Embryonic facial prominence (tissue), 1 donor: ENCODE data around the gene SETD3.

Experiments used
- DNase-seq: peaks from one replicate; pipeline ENCODE4 v3.0.0-alpha.2; 2016; ENCODE audit errors: extremely low spot score

Gene SETD3

GRCh38 chr14:99424306-99424877 is 56.3 kb downstream of the SETD3 start:
- DNase-seq, result no peak

- DNase-seq, result no peak
These were observed 57.2 kb downstream of the SETD3 start for GRCh38 chr14:99423434-99423833.

DNA sequence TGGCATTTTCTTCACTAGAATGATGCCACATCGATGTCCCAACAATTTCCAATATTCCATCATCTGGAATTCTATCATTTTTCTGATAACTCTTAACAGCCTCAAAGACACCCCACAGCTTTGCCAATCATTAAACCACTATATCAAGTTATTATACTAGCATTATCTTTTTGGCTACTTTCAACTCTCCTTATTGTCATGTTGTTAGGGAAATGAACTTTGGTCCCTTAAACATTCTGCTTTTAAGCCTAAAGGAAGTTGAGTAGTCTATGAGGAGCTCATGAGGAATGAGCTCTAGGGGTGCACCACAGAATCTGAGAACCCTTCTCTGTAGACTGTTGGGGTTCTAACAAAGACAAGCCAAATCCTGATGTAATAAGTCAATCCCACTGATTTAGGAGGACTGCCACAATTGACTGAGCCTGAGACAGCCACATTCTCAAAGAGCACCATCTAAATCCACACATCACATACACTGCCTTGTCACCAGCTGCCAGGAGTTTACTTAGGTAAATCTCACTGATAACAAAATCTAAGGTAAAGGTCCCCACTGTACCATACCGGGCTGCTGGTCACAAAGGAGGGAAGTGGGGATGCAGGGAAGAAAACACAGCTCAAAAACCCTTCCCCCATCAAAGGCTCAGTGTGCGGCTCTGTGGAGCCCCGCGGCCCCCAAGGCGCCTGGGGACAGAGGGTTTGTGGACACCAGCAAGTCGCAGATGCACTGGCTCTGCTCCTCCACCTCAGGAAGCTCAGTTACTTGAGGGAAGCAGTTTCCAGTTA is 58.2 kb downstream of the SETD3 start:
- no peak for DNase-seq

- DNase-seq, result no peak
These were observed 59.9 kb downstream of the SETD3 start for GRCh38 chr14:99420711-99421110.

- DNase-seq, result no peak
These were observed 60.8 kb downstream of the SETD3 start for GRCh38 chr14:99419905-99420304.

GRCh38 chr14:99418242-99418641 is 62.4 kb downstream of the SETD3 start:
- DNase-seq, result no peak

DNA sequence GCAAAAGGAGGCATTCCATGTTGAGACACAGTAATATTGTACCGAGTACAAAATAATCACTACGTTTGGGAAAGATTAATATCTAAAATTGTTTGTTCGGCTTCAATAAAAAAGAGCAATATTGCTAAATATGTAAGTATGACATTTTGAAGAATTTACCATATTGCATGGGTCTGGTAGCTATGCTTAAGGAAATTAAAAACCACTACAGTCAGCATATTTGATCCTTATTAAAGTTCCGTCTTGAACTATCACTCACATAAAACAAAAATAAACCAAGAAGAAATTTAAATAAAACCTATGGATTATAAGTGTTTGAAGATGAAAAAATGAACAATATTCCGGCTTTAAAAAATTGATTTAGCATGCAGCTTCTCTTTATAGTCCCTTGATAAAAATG is 63.8 kb downstream of the SETD3 start:
- DNase-seq, result no peak

GRCh38 chr14:99415496-99416281 is 65.0 kb downstream of the SETD3 start:
- peak; percentile 78 for DNase-seq

DNA sequence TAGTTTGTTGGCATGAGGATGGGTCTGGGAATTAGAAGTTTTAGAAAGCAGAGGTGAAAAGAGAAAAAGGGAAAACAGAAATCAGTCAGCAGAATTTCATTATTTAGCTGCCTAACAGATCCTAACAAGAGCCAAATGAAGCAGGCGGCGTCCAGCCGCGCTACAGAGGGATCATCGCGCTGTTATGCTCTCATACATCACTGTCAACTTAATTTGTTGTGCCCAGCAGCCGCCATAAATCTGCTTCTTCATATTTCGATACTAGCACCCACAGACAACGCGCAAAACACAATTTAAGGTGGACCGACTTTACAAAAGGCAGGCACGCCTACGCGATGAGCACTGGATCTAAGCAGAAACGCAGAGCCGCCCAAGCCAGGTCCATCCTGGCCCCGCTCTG is 66.7 kb downstream of the SETD3 start:
- no peak for DNase-seq

- DNase-seq, result no peak
These were observed 67.5 kb downstream of the SETD3 start for GRCh38 chr14:99413172-99413571.

- no peak for DNase-seq
These were observed 68.3 kb downstream of the SETD3 start for GRCh38 chr14:99412117-99413061.

GRCh38 chr14:99410019-99410418 is 70.6 kb downstream of the SETD3 start:
- no peak for DNase-seq

DNA sequence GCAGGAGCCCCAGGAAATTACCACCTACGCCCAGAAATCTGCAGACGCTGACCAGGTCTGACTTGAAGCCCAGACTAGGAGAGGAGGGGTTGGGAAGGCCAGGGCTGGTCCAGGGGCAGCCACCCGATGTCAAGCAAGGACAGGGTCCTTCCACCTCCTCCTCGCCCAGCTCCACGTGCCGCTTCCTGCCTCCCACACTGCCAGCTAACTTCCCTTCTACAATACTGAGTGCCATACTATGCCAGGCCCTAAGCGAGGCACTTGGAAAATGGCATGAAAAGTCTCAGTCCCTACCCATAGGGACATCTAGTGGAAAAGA is 71.7 kb downstream of the SETD3 start:
- DNase-seq, result no peak

DNA sequence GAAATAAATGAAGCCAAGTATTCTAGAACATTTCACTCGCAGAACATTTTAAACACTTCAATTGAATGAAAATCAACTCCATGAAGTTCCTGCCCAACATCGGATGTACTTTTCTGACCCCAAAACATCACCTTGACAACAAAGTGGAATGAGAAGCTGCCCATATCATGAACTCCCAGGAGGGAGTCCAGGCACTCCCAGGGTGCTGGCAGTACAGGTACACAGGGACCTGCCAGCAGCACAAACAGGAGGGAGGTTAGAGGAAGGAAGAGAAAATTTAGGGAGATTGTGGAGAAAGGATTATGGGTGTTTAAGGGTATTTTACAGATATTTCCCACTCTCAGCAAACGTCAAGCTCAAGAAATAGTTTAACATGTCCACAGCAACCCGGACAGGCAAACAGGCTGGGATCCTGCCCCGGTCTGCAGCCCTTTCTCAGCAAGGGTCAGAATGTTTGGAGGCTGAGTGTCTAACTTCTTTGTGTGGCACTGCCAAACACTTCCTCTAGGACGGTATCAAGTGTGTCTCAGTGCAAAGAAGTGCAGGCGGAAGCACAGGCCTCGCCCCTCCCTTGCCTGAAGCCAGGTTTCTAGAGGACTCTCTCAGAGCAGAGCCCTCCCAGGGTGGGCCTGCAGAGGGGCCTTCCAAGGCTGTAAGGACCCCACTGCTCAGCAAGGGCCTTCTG is 72.2 kb downstream of the SETD3 start:
- DNase-seq, result no peak

- no peak for DNase-seq
These were observed 73.2 kb downstream of the SETD3 start for GRCh38 chr14:99407416-99407815.

- no peak for DNase-seq
These were observed 77.7 kb downstream of the SETD3 start for GRCh38 chr14:99402950-99403349.

DNA sequence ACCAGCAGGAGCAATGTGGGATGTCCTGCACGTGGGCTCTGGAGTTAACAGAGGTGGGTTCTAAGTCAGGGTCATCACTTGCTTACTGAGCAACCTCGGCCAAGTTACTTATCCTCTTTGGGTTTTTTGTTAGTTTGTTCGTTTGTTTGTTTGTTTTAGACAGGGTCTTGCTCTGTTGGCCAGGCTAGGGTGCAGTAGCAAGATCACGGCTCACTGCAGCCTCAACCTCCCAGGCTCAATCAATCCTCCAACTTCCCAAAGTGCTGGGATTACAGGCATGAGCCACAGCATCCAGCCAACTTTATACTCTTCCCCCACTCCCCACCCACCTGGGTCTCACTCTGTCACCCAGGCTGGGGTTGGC is 78.4 kb downstream of the SETD3 start:
- no peak for DNase-seq

- no peak for DNase-seq
These were observed 78.9 kb downstream of the SETD3 start for GRCh38 chr14:99401621-99402284.

- no peak for DNase-seq
These were observed 79.4 kb downstream of the SETD3 start for GRCh38 chr14:99401211-99401610.

DNA sequence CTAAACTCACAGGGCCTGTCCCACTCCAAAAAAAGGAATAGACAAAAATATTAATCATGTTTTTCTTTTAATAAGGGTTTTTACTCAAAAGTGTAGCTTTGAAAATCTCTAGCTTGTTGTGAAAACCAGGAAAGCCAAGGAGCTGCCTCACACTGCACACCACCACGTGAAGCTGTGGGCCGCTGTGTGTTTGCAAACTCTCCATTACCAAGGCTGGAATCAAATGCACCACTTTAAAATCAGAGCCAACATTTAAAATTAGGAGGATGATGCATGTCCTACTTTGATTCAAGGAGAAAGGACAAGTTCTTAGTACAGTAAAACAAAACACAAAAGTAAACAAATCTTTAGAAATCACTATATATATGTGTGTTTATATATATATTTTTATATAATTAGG is 83.0 kb downstream of the SETD3 start:
- DNase-seq, result no peak
